WTC11 (cell line): Measurements from ENCODE around the gene ZNF768. TPM values are rescaled to one million over a fixed set of nuclear protein-coding genes. Genes with fewer than 3 reads are reported as not detected.

ENCODE experiments used
- microRNA-seq: library from miRNA; unstranded; fragments of <30 nt; microRNA quantifications from one replicate; pipeline ENCODE4 v1.2.0, GENCODE V29; 2022; ENCODE audit warnings: borderline number of aligned reads
- total RNA-seq: library from RNA; stranded (reverse); gene quantifications from 3 replicates; pipeline ENCODE4 v1.2.3, GENCODE V29; 2021

The ZNF768 gene
- total RNA-seq, 1 experiment from 2014 or later: 35.9 TPM

Small RNA genes within 50 kb of the gene (microRNA-seq; reads per million reads assigned to microRNA genes)
- not detected for gene MIR4518

Other genes with a start within 250 kb of the ZNF768 start
- 51.0 to 56.6 TPM (median 51.1 TPM) in 3 replicates for gene CD2BP2, start 171.3 kb downstream of the ZNF768 start, total RNA-seq
- gene TBC1D10B, start 156.1 kb downstream of the ZNF768 start, total RNA-seq: 33.4 to 40.5 TPM (median 34.6 TPM) in 3 replicates
- 0.80 to 1.3 TPM (median 0.85 TPM) in 3 replicates for gene MYL11, start 151.8 kb downstream of the ZNF768 start, total RNA-seq
- gene SEPTIN1, start 144.0 kb downstream of the ZNF768 start, total RNA-seq: 2.3 to 2.7 TPM (median 2.6 TPM) in 3 replicates
- 31.3 to 39.3 TPM (median 32.1 TPM) in 3 replicates for gene ZNF48, start 131.1 kb downstream of the ZNF768 start, total RNA-seq
- gene ZNF771, start 119.0 kb downstream of the ZNF768 start, total RNA-seq: 10.0 to 12.5 TPM (median 11.3 TPM) in 3 replicates
- gene DCTPP1, start 96.5 kb downstream of the ZNF768 start, total RNA-seq: 69.0 to 72.2 TPM (median 70.5 TPM) in 3 replicates
- gene SEPHS2, start 80.7 kb downstream of the ZNF768 start, total RNA-seq: 50.4 to 55.2 TPM (median 53.5 TPM) in 3 replicates
- 0.64 to 1.1 TPM (median 1.0 TPM) in 3 replicates for gene ITGAL, start 53.8 kb downstream of the ZNF768 start, total RNA-seq
- 11.3 to 11.7 TPM (median 11.5 TPM) in 3 replicates for gene ZNF747, start 8.3 kb upstream of the ZNF768 start, total RNA-seq
- 9.0 to 10.4 TPM (median 9.1 TPM) in 3 replicates for gene ZNF764, start 31.8 kb upstream of the ZNF768 start, total RNA-seq
- gene ZNF688, start 45.1 kb upstream of the ZNF768 start, total RNA-seq: 4.2 to 6.0 TPM (median 4.9 TPM) in 3 replicates
- gene ZNF785, start 59.1 kb upstream of the ZNF768 start, total RNA-seq: 15.4 to 16.5 TPM (median 16.0 TPM) in 3 replicates
- gene ZNF689, start 83.8 kb upstream of the ZNF768 start, total RNA-seq: 13.2 to 16.3 TPM (median 15.9 TPM) in 3 replicates
- gene PRR14, start 124.4 kb upstream of the ZNF768 start, total RNA-seq: 21.9 to 24.3 TPM (median 22.0 TPM) in 3 replicates
- gene FBRS, start 131.9 kb upstream of the ZNF768 start, total RNA-seq: 18.9 to 23.2 TPM (median 19.9 TPM) in 3 replicates
- 54.9 to 58.5 TPM (median 55.8 TPM) in 3 replicates for gene SRCAP, start 172.6 kb upstream of the ZNF768 start, total RNA-seq
- gene PHKG2, start 221.9 kb upstream of the ZNF768 start, total RNA-seq: 40.8 to 50.5 TPM (median 45.0 TPM) in 3 replicates
- 4.6 to 6.6 TPM (median 6.2 TPM) in 3 replicates for gene CFAP119, start 235.5 kb upstream of the ZNF768 start, total RNA-seq
- gene RNF40, start 235.8 kb upstream of the ZNF768 start, total RNA-seq: 63.7 to 77.1 TPM (median 66.9 TPM) in 3 replicates